ENCODE data around the gene FAM131C.
A peak's percentile ranks its signal among the peaks of the same experiment; 100 is the strongest.

FAM131C gene

GRCh38 chr1:16080422-16081150, 7.1 kb upstream of the FAM131C start:
- Histone ChIP-seq H3K27ac (replicated peaks) (no peak overlapping the region), H3K4me3 (replicated peaks; ENCODE audit: insufficient read depth, low read length) (no peak overlapping the region), H3K27me3 (ENCODE audit: insufficient read depth, poor library complexity, severe bottlenecking) (no peaks in the 10 kb centered on the region)
- no peak for DNase-seq (ENCODE audit: low read depth in 1 of 2, low spot score in 1 of 2)
- TF ChIP-seq CTCF (IDR thresholded peaks at IDR 0.05; ENCODE audit: insufficient read depth, low read length): no peak
- no peak for TF ChIP-seq GABPA (IDR thresholded peaks at IDR 0.05; ENCODE audit: low read depth)
- TF ChIP-seq SPI1 (IDR thresholded peaks at IDR 0.05; ENCODE audit: borderline replicate concordance, low read depth): no peak
- TF ChIP-seq, protein P1, sequence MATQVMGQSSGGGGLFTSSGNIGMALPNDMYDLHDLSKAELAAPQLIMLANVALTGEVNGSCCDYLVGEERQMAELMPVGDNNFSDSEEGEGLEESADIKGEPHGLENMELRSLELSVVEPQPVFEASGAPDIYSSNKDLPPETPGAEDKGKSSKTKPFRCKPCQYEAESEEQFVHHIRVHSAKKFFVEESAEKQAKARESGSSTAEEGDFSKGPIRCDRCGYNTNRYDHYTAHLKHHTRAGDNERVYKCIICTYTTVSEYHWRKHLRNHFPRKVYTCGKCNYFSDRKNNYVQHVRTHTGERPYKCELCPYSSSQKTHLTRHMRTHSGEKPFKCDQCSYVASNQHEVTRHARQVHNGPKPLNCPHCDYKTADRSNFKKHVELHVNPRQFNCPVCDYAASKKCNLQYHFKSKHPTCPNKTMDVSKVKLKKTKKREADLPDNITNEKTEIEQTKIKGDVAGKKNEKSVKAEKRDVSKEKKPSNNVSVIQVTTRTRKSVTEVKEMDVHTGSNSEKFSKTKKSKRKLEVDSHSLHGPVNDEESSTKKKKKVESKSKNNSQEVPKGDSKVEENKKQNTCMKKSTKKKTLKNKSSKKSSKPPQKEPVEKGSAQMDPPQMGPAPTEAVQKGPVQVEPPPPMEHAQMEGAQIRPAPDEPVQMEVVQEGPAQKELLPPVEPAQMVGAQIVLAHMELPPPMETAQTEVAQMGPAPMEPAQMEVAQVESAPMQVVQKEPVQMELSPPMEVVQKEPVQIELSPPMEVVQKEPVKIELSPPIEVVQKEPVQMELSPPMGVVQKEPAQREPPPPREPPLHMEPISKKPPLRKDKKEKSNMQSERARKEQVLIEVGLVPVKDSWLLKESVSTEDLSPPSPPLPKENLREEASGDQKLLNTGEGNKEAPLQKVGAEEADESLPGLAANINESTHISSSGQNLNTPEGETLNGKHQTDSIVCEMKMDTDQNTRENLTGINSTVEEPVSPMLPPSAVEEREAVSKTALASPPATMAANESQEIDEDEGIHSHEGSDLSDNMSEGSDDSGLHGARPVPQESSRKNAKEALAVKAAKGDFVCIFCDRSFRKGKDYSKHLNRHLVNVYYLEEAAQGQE (IDR thresholded peaks at IDR 0.05; ENCODE audit: insufficient replicate concordance, low read depth): no peak
- TF ChIP-seq POLR2AphosphoS5 (IDR thresholded peaks at IDR 0.05; ENCODE audit: low read depth): no peak

GRCh38 chr1:16078925-16079656, 5.6 kb upstream of the FAM131C start:
- DNase-seq (ENCODE audit: low read depth in 1 of 2, low spot score in 1 of 2): peak in 1 of 2 experiments; percentile 53
- Histone ChIP-seq H3K27ac (replicated peaks) (no peak overlapping the region), H3K27me3 (ENCODE audit: insufficient read depth, poor library complexity, severe bottlenecking) (peaks cover 5% of the 10 kb centered on the region), H3K4me3 (replicated peaks; ENCODE audit: insufficient read depth, low read length) (no peak overlapping the region; the same call in 1 of the 2 replicates)
- TF ChIP-seq GABPA (IDR thresholded peaks at IDR 0.05; ENCODE audit: low read depth) (no peak), POLR2AphosphoS5 (IDR thresholded peaks at IDR 0.05; ENCODE audit: low read depth) (no peak), SPI1 (IDR thresholded peaks at IDR 0.05; ENCODE audit: borderline replicate concordance, low read depth) (no peak), CTCF (IDR thresholded peaks at IDR 0.05; ENCODE audit: insufficient read depth, low read length) (peak; percentile 79)
- TF ChIP-seq, protein P1 (IDR thresholded peaks at IDR 0.05; ENCODE audit: insufficient replicate concordance, low read depth): no peak

DNA sequence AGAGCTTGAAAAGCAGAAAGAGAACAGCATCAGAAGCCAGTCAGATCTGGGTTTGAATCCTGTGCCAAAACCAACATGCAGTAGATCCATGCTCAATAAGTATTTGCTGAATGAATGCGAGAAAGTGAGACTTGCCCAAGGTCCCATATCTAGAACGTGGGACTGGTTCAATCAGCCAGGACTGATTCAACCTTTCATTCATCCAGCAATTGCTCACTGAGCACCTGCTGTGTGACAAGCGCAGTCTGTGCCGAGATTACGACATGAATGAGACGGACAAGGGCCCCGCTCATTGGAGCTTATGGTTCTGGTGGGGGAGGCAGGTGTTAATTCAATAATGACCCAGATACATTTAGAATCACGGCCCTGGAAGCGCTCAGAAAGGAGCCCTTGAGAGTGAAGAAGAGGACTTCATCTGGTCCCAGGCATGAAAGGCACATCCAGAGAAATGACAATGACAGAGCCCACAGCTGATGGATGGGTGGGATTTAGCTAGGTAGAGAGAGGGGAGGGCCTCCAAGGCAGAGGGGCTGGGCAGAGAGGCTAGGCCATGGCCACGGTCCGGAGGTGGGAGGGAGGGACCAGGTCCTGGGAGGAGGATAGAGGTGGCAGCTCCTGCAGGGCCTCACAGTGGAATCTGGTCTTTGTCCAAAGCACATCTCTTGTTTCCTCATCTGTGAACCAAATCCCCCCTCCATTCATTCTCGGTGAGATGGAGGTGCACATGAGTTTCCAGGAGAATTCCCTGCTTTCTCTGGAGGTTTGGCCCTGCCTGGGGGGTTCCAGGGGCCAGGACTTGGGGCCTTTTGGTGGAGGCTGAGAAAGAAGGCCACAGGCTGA, 4.2 kb upstream of the FAM131C start:
- Histone ChIP-seq H3K27ac (replicated peaks) (no peak overlapping the region), H3K27me3 (ENCODE audit: insufficient read depth, poor library complexity, severe bottlenecking) (peaks cover 15% of the 10 kb centered on the region), H3K4me3 (replicated peaks; ENCODE audit: insufficient read depth, low read length) (no peak overlapping the region)
- DNase-seq (ENCODE audit: low read depth in 1 of 2, low spot score in 1 of 2): no peak
- TF ChIP-seq SPI1 (IDR thresholded peaks at IDR 0.05; ENCODE audit: borderline replicate concordance, low read depth) (no peak), GABPA (IDR thresholded peaks at IDR 0.05; ENCODE audit: low read depth) (no peak), CTCF (IDR thresholded peaks at IDR 0.05; ENCODE audit: insufficient read depth, low read length) (no peak), POLR2AphosphoS5 (IDR thresholded peaks at IDR 0.05; ENCODE audit: low read depth) (no peak)
- TF ChIP-seq, protein P1 (IDR thresholded peaks at IDR 0.05; ENCODE audit: insufficient replicate concordance, low read depth): no peak
